Measurements from ENCODE around the gene CTNNBIP1. TPM values are rescaled to one million over a fixed set of nuclear protein-coding genes. Genes with fewer than 3 reads are reported as not detected.

The CTNNBIP1 gene
- total and polyA plus RNA-seq, 4 donors, result 6.7 to 10.6 (median 9.6) TPM

DNA sequence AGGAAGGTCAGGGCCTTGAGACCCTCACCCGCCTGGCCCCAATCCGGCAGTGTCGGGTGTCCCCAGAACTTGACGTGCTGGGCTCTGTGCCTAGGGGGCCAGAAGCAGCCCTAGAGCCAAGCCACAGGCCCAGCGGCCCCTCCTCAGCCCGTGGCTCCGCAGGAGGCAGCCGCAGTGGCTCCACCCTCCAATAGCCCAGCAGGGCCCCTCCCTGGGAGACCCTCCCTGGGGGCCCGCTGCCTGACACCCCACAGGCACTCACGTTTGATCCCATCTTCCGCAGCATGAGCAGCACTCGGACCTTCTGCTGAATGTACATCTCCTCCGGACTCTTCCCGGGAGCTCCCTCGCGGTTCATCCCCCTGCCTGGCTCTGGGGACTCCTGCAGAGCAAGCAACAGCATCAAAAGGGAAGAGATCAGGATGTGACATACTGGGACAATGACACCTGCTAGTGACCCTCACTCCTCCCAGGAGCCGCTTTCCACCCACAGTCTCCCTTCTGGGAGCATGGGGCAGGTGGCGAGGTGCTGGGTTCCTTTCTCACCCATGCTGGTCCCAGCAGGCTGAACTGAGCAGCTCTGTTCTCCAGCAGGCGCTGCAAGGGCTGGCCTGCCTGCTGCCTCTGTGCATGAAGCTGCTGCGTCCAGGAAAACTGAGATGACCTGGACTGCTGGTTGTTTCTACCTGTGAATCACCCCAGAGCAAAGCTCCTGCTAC is 38.2 kb downstream of the CTNNBIP1 start:
- TF ChIP-seq GABPA (IDR thresholded peaks at IDR 0.05 in 1 of 2, conservative IDR thresholded peaks at IDR 0.05 in 1 of 2), result no peak
- no peak for TF ChIP-seq FOXA2 (IDR thresholded peaks at IDR 0.05)
- TF ChIP-seq, protein P1, sequence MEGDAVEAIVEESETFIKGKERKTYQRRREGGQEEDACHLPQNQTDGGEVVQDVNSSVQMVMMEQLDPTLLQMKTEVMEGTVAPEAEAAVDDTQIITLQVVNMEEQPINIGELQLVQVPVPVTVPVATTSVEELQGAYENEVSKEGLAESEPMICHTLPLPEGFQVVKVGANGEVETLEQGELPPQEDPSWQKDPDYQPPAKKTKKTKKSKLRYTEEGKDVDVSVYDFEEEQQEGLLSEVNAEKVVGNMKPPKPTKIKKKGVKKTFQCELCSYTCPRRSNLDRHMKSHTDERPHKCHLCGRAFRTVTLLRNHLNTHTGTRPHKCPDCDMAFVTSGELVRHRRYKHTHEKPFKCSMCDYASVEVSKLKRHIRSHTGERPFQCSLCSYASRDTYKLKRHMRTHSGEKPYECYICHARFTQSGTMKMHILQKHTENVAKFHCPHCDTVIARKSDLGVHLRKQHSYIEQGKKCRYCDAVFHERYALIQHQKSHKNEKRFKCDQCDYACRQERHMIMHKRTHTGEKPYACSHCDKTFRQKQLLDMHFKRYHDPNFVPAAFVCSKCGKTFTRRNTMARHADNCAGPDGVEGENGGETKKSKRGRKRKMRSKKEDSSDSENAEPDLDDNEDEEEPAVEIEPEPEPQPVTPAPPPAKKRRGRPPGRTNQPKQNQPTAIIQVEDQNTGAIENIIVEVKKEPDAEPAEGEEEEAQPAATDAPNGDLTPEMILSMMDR (IDR thresholded peaks at IDR 0.05; ENCODE audit: low read depth, low read length, missing input control), result no peak
- Histone ChIP-seq H3K9ac (ENCODE audit: low read depth in 1 of 2, low read length in 2 of 2) (no peak overlapping the region), H3K4me1 (ENCODE audit: control insufficient read depth in 4 of 4, insufficient read depth in 4 of 4, low read length in 3 of 4) (peaks cover 2 to 24% (median 21%) of the 10 kb centered on the region in 4 donors)

DNA sequence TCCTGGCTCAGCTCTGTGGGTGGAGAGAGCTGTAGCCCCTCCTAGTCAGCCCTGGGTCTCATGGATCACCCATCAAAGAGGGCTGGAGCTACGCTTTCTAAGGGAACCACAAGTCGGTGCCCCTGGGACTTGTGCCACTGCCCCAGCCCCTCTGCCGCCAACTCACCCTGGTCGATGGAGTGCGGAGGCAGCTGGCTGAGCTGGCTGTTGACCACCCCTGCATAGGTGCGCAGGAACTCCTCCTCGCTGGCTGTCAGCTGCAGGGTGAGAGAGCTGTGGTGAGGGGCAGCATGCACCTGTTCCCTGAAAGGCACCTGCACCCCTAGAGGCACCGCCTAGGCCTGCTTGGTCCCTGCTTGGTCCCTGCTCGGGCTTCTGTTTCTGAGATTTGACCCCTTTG is 39.0 kb downstream of the CTNNBIP1 start:
- H3K27me3 ChIP-seq (ENCODE audit: control insufficient read depth in 4 of 4, insufficient read depth in 4 of 4, low read length in 3 of 4), result no peaks in the 10 kb centered on the region
- H3K36me3 ChIP-seq (ENCODE audit: control insufficient read depth in 4 of 4, insufficient read depth in 3 of 4, low read depth in 1 of 4, low read length in 3 of 4), result peaks cover 0 to 3% (median 1%) of the 10 kb centered on the region in 4 donors
- 96% methylated on average over 9 of the region's 9 CpGs for WGBS
- no peak for DNase-seq (ENCODE audit: low spot score)
- no peak overlapping the region for H3K27ac ChIP-seq (ENCODE audit: low read depth in 1 of 2, low read length in 2 of 2)
- H3K9me3 ChIP-seq (ENCODE audit: control insufficient read depth in 4 of 4, low read length in 3 of 4), result no peaks in the 10 kb centered on the region
- TF ChIP-seq SP1 (IDR thresholded peaks at IDR 0.05), result no peak
- TF ChIP-seq, protein P2, sequence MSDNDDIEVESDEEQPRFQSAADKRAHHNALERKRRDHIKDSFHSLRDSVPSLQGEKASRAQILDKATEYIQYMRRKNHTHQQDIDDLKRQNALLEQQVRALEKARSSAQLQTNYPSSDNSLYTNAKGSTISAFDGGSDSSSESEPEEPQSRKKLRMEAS (IDR thresholded peaks at IDR 0.05), result no peak
- no peak for TF ChIP-seq TAF1 (conservative IDR thresholded peaks at IDR 0.05)
- no peak overlapping the region for H3K9ac ChIP-seq (ENCODE audit: low read depth in 1 of 2, low read length in 2 of 2)
- peaks cover 2 to 24% (median 21%) of the 10 kb centered on the region in 4 donors for H3K4me1 ChIP-seq (ENCODE audit: control insufficient read depth in 4 of 4, insufficient read depth in 4 of 4, low read length in 3 of 4)
- H3K4me3 ChIP-seq (ENCODE audit: low read depth in 1 of 3, low read length in 3 of 3), result no peak overlapping the region

More for the DNA sequence above, 38.2 kb downstream of the CTNNBIP1 start:
- 94% methylated on average over 20 of the region's 20 CpGs for WGBS
- Histone ChIP-seq H3K36me3 (ENCODE audit: control insufficient read depth in 4 of 4, insufficient read depth in 3 of 4, low read depth in 1 of 4, low read length in 3 of 4) (peaks cover 0 to 3% (median 1%) of the 10 kb centered on the region in 4 donors), H3K27ac (ENCODE audit: low read depth in 1 of 2, low read length in 2 of 2) (no peak overlapping the region), H3K9me3 (ENCODE audit: control insufficient read depth in 4 of 4, low read length in 3 of 4) (no peaks in the 10 kb centered on the region), H3K4me3 (ENCODE audit: low read depth in 1 of 3, low read length in 3 of 3) (no peak overlapping the region), H3K27me3 (ENCODE audit: control insufficient read depth in 4 of 4, insufficient read depth in 4 of 4, low read length in 3 of 4) (no peaks in the 10 kb centered on the region)
- DNase-seq (ENCODE audit: low spot score), result no peak

DNA sequence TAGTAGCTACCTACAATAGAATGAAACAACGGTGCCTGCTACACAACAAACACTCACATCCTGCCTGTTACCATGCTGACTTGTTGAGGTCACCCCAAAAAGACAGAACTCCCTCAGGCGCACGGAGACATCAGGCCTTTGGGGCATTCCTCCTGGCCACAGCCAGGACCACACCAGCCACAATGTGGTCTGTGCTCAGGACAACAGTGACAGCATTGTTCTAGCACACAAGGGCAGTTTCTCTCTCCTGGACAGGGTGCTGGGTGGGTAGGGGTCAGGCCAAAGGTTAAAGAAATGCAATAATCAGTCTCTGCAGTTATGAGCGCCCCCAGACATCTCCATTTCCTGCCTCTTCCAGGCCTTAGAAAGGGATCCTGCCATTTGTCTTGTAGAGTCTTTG is 39.5 kb downstream of the CTNNBIP1 start:
- Histone ChIP-seq H3K27ac (ENCODE audit: low read depth in 1 of 2, low read length in 2 of 2) (no peak overlapping the region), H3K9ac (ENCODE audit: low read depth in 1 of 2, low read length in 2 of 2) (no peak overlapping the region), H3K9me3 (ENCODE audit: control insufficient read depth in 4 of 4, low read length in 3 of 4) (no peaks in the 10 kb centered on the region), H3K4me1 (ENCODE audit: control insufficient read depth in 4 of 4, insufficient read depth in 4 of 4, low read length in 3 of 4) (peaks cover 2 to 22% (median 19%) of the 10 kb centered on the region in 4 donors), H3K27me3 (ENCODE audit: control insufficient read depth in 4 of 4, insufficient read depth in 4 of 4, low read length in 3 of 4) (no peaks in the 10 kb centered on the region), H3K4me3 (ENCODE audit: low read depth in 1 of 3, low read length in 3 of 3) (no peak overlapping the region), H3K36me3 (ENCODE audit: control insufficient read depth in 4 of 4, insufficient read depth in 3 of 4, low read depth in 1 of 4, low read length in 3 of 4) (peaks cover 0 to 3% (median 1%) of the 10 kb centered on the region in 4 donors)
- 93% methylated on average over 4 of the region's 4 CpGs for WGBS
- no peak for DNase-seq (ENCODE audit: low spot score)
- TF ChIP-seq, protein P3, sequence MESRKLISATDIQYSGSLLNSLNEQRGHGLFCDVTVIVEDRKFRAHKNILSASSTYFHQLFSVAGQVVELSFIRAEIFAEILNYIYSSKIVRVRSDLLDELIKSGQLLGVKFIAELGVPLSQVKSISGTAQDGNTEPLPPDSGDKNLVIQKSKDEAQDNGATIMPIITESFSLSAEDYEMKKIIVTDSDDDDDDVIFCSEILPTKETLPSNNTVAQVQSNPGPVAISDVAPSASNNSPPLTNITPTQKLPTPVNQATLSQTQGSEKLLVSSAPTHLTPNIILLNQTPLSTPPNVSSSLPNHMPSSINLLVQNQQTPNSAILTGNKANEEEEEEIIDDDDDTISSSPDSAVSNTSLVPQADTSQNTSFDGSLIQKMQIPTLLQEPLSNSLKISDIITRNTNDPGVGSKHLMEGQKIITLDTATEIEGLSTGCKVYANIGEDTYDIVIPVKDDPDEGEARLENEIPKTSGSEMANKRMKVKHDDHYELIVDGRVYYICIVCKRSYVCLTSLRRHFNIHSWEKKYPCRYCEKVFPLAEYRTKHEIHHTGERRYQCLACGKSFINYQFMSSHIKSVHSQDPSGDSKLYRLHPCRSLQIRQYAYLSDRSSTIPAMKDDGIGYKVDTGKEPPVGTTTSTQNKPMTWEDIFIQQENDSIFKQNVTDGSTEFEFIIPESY (IDR thresholded peaks at IDR 0.05), result no peak
- no peak for TF ChIP-seq GABPA (IDR thresholded peaks at IDR 0.05 in 1 of 2, conservative IDR thresholded peaks at IDR 0.05 in 1 of 2)
- no peak for TF ChIP-seq NR2F2 (IDR thresholded peaks at IDR 0.05)
- TF ChIP-seq, protein P4, sequence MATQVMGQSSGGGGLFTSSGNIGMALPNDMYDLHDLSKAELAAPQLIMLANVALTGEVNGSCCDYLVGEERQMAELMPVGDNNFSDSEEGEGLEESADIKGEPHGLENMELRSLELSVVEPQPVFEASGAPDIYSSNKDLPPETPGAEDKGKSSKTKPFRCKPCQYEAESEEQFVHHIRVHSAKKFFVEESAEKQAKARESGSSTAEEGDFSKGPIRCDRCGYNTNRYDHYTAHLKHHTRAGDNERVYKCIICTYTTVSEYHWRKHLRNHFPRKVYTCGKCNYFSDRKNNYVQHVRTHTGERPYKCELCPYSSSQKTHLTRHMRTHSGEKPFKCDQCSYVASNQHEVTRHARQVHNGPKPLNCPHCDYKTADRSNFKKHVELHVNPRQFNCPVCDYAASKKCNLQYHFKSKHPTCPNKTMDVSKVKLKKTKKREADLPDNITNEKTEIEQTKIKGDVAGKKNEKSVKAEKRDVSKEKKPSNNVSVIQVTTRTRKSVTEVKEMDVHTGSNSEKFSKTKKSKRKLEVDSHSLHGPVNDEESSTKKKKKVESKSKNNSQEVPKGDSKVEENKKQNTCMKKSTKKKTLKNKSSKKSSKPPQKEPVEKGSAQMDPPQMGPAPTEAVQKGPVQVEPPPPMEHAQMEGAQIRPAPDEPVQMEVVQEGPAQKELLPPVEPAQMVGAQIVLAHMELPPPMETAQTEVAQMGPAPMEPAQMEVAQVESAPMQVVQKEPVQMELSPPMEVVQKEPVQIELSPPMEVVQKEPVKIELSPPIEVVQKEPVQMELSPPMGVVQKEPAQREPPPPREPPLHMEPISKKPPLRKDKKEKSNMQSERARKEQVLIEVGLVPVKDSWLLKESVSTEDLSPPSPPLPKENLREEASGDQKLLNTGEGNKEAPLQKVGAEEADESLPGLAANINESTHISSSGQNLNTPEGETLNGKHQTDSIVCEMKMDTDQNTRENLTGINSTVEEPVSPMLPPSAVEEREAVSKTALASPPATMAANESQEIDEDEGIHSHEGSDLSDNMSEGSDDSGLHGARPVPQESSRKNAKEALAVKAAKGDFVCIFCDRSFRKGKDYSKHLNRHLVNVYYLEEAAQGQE (IDR thresholded peaks at IDR 0.05), result no peak
- no peak for TF ChIP-seq YY1 (IDR thresholded peaks at IDR 0.05)
- no peak for TF ChIP-seq SP1 (IDR thresholded peaks at IDR 0.05)
- TF ChIP-seq EGR1 (IDR thresholded peaks at IDR 0.05; ENCODE audit: low read depth in 2 of 2), result no peak
- no peak for TF ChIP-seq FOXA1 (IDR thresholded peaks at IDR 0.05)
- TF ChIP-seq FOXA2 (IDR thresholded peaks at IDR 0.05), result no peak
- TF ChIP-seq HNF4A (conservative IDR thresholded peaks at IDR 0.05), result no peak
- no peak for TF ChIP-seq RAD21 (IDR thresholded peaks at IDR 0.05)

All from liver (tissue), 9 donors.